Measurements from ENCODE around the gene HSD17B4. TPM values are rescaled to one million over a fixed set of nuclear protein-coding genes. Genes with fewer than 3 reads are reported as not detected.

Gene HSD17B4
- total and polyA plus RNA-seq, 2 of the 13 experiments (the other 11 are each of a cell fraction or from before 2014, with no cell fraction given) = 178 to 399 TPM

- TF ChIP-seq PRDM10 (CRISPR knock-in tag; IDR thresholded peaks at IDR 0.05; ENCODE audit: low read depth) (no peak; the same call in 1 of the 2 replicates), ELF4 (CRISPR knock-in tag; IDR thresholded peaks at IDR 0.05; ENCODE audit: borderline replicate concordance) (no peak), KLF6 (CRISPR knock-in tag; IDR thresholded peaks at IDR 0.05) (no peak), ZEB1 (IDR thresholded peaks at IDR 0.05; ENCODE audit: insufficient replicate concordance, low read depth) (no peak), GRHL1 (CRISPR knock-in tag; conservative IDR thresholded peaks at IDR 0.05) (no peak), ZNF143 (CRISPR knock-in tag; IDR thresholded peaks at IDR 0.05) (no peak; the same call in 1 of the 2 replicates), RXRA (CRISPR knock-in tag; IDR thresholded peaks at IDR 0.05) (no peak), ARID3A (IDR thresholded peaks at IDR 0.05; ENCODE audit: low read depth, low read length) (no peak), KMT2B (CRISPR knock-in tag; IDR thresholded peaks at IDR 0.05) (no peak), ZNF557 (CRISPR knock-in tag; IDR thresholded peaks at IDR 0.05) (no peak), ZNF460 (CRISPR knock-in tag; IDR thresholded peaks at IDR 0.05; ENCODE audit: borderline replicate concordance) (no peak), ZNF710 (CRISPR knock-in tag; IDR thresholded peaks at IDR 0.05; ENCODE audit: borderline replicate concordance) (no peak), ZNF280B (CRISPR knock-in tag; IDR thresholded peaks at IDR 0.05; ENCODE audit: borderline replicate concordance) (no peak), NFKB2 (CRISPR knock-in tag; IDR thresholded peaks at IDR 0.05; ENCODE audit: borderline replicate concordance) (no peak), ZNF841 (CRISPR knock-in tag; IDR thresholded peaks at IDR 0.05; ENCODE audit: borderline replicate concordance) (no peak), GZF1 (CRISPR knock-in tag; IDR thresholded peaks at IDR 0.05) (no peak), KDM5A (IDR thresholded peaks at IDR 0.05; ENCODE audit: borderline replicate concordance, low read length) (no peak), ZFP62 (CRISPR knock-in tag; IDR thresholded peaks at IDR 0.05) (no peak), ZNF891 (CRISPR knock-in tag; IDR thresholded peaks at IDR 0.05) (no peak), ZNF709 (CRISPR knock-in tag; IDR thresholded peaks at IDR 0.05) (no peak)
Measured at GRCh38 chr5:119439140-119439631, 13.1 kb upstream of the HSD17B4 start (continued).
